Chondrocyte (in vitro differentiated cells): ENCODE results near the gene JAKMIP2. TPM values are rescaled to one million over a fixed set of nuclear protein-coding genes. Genes with fewer than 3 reads are reported as not detected.
"Not testable (repeated sequence)": the region's sequence is repeated elsewhere in the genome, so short reads cannot be mapped to it uniquely, and the experiment has no call there.

ENCODE experiments used
- DNase-seq: peaks from one replicate; pipeline ENCODE4 v3.0.0; 2021; ENCODE audit warnings: mixed read lengths, low spot score
- H3K27ac Mint-ChIP-seq: one replicate; pipeline ENCODE4 v1.8.0; 2021; ENCODE audit warnings: mild to moderate bottlenecking, moderate library complexity, mixed read lengths; ENCODE audit not compliant: unreplicated experiment
- H3K27me3 Mint-ChIP-seq: 2 replicates; pipeline ENCODE4 v1.8.0; 2021; ENCODE audit warnings: low read depth, mixed read lengths
- H3K36me3 Mint-ChIP-seq: 2 replicates; pipeline ENCODE4 v1.8.0; 2021; ENCODE audit warnings: low read depth, mixed read lengths
- H3K4me1 Mint-ChIP-seq: 2 replicates; pipeline ENCODE4 v1.8.0; 2021; ENCODE audit warnings: low read depth, mild to moderate bottlenecking, mixed read lengths
- H3K4me3 Mint-ChIP-seq: one replicate; pipeline ENCODE4 v1.8.0; 2021; ENCODE audit warnings: mild to moderate bottlenecking, moderate library complexity, mixed read lengths; ENCODE audit not compliant: unreplicated experiment
- H3K9me3 Mint-ChIP-seq: 2 replicates; pipeline ENCODE4 v1.8.0; 2021; ENCODE audit warnings: low read depth, mixed read lengths
- total RNA-seq: library from RNA; stranded (reverse); gene quantifications from 3 replicates; pipeline ENCODE4 v1.2.1, GENCODE V29; 2021
- TF ChIP-seq, protein P1 (sequence below): fragments of 200-600 bp; sonication (generic); IDR thresholded peaks from 2 replicates; pipeline ENCODE4 v1.5.0; 2021; ENCODE audit warnings: antibody characterized with exemption, mild to moderate bottlenecking, moderate library complexity

Gene JAKMIP2
- total RNA-seq, 1 donor from 2014 or later: 7.1 TPM

DNA sequence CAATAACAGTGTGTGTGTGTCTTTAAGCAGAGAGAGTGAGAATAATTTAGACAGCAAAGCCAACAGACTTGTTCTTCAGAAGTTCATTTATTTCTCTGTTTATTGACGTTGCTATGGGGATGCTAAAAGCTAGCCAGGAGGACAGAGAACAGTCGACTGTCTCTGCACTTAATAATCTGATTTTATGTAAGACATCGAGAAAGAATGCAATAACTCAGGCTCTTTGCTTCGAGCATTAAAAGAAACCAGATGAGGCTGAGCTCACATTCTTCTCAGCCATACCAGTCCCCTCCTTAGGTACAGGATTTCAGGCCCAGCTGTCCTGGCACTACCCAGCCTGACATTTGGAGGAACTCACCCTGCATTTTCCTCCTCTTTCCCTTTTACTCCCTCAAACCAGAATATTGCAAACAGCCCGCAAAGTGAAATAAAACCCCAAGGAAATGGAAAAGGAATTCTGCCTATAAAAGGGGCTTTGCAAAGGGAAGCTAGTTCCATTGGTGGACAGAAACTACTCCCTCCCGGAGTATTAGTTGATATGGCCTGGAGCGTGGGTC is 228.2 kb downstream of the JAKMIP2 start:
- H3K27me3 Mint-ChIP-seq: no peaks in the 10 kb centered on the region
- H3K9me3 Mint-ChIP-seq: peaks cover 6% of the 10 kb centered on the region
- H3K36me3 Mint-ChIP-seq: peaks cover 1% of the 10 kb centered on the region
- TF ChIP-seq, protein P1, sequence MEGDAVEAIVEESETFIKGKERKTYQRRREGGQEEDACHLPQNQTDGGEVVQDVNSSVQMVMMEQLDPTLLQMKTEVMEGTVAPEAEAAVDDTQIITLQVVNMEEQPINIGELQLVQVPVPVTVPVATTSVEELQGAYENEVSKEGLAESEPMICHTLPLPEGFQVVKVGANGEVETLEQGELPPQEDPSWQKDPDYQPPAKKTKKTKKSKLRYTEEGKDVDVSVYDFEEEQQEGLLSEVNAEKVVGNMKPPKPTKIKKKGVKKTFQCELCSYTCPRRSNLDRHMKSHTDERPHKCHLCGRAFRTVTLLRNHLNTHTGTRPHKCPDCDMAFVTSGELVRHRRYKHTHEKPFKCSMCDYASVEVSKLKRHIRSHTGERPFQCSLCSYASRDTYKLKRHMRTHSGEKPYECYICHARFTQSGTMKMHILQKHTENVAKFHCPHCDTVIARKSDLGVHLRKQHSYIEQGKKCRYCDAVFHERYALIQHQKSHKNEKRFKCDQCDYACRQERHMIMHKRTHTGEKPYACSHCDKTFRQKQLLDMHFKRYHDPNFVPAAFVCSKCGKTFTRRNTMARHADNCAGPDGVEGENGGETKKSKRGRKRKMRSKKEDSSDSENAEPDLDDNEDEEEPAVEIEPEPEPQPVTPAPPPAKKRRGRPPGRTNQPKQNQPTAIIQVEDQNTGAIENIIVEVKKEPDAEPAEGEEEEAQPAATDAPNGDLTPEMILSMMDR: no peak
- DNase-seq: no peak
- H3K27ac Mint-ChIP-seq: peak overlapping the region; percentile 86
- peaks cover 18% of the 10 kb centered on the region for H3K4me1 Mint-ChIP-seq
- H3K4me3 Mint-ChIP-seq: peak overlapping the region; percentile 8

DNA sequence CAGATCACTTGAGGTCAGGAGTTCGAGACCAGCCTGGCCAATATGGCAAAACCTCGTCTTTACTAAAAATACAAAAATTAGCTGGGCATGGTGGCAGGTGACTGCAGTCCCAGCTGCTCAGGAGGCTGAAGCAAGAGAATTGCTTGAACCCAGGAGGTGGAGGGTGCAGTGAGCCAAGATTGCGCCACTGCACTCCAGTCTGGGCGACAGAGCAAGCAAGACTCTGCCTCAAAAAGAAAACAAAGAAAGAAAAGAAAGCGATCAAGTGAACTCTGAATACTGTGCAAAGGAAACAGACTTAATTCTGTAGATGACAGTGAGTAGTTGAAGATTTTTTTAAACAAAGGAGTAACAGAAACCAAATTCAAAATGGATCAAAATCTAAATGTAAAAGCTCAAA is 228.7 kb downstream of the JAKMIP2 start:
- H3K36me3 Mint-ChIP-seq, H3K27me3 Mint-ChIP-seq, H3K9me3 Mint-ChIP-seq, DNase-seq: not testable (repeated sequence)
- Mint-ChIP-seq H3K27ac (peak overlapping the region; percentile 86), H3K4me3 (peak overlapping the region; percentile 8), H3K4me1 (peaks cover 18% of the 10 kb centered on the region)

DNA sequence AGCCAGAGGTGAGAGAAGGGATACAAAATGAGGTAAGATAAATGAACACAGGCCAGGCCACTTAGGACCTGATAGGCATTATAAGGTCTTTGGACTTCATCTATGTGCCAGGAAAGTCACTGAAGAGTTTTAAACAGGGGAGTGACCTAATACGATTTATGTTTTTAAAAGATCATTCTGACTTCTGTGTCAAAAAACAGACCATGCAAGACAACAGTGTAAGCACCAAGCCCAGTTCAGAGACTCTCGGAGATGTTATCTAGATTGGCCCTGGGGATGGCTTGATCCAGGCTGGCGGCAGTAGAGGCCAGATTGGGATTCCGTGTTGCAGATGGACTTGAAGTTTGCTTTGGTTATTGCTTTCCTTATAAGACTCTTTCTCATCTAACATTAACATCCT is 229.6 kb downstream of the JAKMIP2 start:
- H3K27me3 Mint-ChIP-seq: no peaks in the 10 kb centered on the region
- H3K4me3 Mint-ChIP-seq: no peak overlapping the region
- H3K36me3 Mint-ChIP-seq: peaks cover 1% of the 10 kb centered on the region
- H3K9me3 Mint-ChIP-seq: peaks cover 6% of the 10 kb centered on the region
- peaks cover 20% of the 10 kb centered on the region for H3K4me1 Mint-ChIP-seq
- TF ChIP-seq, protein P1: no peak
- no peak overlapping the region for H3K27ac Mint-ChIP-seq
- no peak for DNase-seq

DNA sequence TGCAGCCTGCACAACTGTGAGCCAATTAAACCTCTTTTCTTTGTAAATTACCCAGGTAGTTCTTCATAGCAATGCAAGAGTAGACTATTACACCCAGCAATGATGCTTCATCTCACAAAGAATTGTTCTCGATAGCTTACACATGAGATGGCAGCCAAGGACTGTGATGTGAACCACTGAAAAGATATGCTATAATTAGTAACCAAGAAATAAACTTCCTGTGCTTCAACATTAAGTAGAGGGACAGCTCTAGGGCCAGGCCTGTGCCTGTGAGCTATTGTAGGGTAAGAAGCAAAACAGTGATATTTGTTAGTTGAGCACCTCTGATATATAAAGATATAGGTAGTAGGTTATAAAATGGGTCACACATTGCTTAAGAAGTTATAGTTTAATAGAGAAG is 230.9 kb downstream of the JAKMIP2 start:
- DNase-seq: no peak
- peaks cover 1% of the 10 kb centered on the region for H3K36me3 Mint-ChIP-seq
- no peak overlapping the region for H3K27ac Mint-ChIP-seq
- peaks cover 6% of the 10 kb centered on the region for H3K9me3 Mint-ChIP-seq
- no peak overlapping the region for H3K4me3 Mint-ChIP-seq
- no peaks in the 10 kb centered on the region for H3K27me3 Mint-ChIP-seq
- TF ChIP-seq, protein P1: no peak
- H3K4me1 Mint-ChIP-seq: peaks cover 24% of the 10 kb centered on the region

DNA sequence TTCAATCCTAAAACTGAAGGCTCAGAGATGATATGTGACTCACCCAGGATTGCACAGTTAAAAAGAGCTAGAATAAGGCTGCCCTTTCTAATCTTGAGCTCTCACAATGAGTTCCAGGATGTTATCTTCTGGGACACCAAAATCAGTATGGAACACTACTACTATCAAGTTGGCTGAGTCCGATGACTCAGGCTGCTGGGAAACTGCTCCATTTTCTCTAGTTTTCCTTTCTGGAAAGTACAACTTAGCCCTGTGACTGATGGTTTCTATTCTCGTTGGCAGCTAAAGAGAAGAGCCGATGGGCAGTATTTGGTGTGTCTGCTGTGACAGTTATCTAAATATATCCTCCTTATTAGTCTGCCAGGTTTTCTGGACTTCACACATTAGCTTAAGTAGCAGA is 234.8 kb downstream of the JAKMIP2 start:
- H3K27me3 Mint-ChIP-seq: no peaks in the 10 kb centered on the region
- H3K36me3 Mint-ChIP-seq: peaks cover 1% of the 10 kb centered on the region
- TF ChIP-seq, protein P1: no peak
- H3K9me3 Mint-ChIP-seq: peaks cover 6% of the 10 kb centered on the region
- no peak overlapping the region for H3K4me3 Mint-ChIP-seq
- peaks cover 6% of the 10 kb centered on the region for H3K4me1 Mint-ChIP-seq
- H3K27ac Mint-ChIP-seq: peak overlapping the region; percentile 45
- DNase-seq: no peak

DNA sequence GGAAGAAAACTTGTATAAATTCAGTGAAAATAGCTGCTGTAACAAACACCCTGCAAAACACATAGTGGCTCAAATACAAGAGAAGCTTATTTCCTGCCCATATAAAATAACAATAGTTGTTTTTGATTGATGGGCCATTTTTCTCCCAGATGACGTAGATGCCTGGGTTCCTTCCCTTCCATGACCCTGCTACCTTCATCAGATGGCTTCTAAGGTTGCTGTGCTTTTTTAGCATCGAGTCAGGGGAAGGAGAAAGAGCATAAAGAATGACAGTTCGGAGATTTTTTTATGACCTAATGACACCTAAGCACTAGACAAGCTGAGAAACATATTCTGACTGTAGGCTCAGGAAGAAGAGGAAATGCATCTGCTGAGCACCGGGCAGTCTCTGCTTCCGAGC is 238.0 kb downstream of the JAKMIP2 start:
- no peaks in the 10 kb centered on the region for H3K27me3 Mint-ChIP-seq
- H3K36me3 Mint-ChIP-seq: peaks cover 1% of the 10 kb centered on the region
- no peak for DNase-seq
- H3K27ac Mint-ChIP-seq: no peak overlapping the region
- no peak overlapping the region for H3K4me3 Mint-ChIP-seq
- peaks cover 3% of the 10 kb centered on the region for H3K9me3 Mint-ChIP-seq
- H3K4me1 Mint-ChIP-seq: peaks cover 11% of the 10 kb centered on the region
- TF ChIP-seq, protein P1: no peak
